ENCODE measurements around the gene TAT. TPM values are rescaled to one million over a fixed set of nuclear protein-coding genes. Genes with fewer than 3 reads are reported as not detected.
A peak's percentile ranks its signal among the peaks of the same experiment; 100 is the strongest.
"Not testable (repeated sequence)": the region's sequence is repeated elsewhere in the genome, so short reads cannot be mapped to it uniquely, and the experiment has no call there.

TAT gene
- total RNA-seq, 1 donor from 2014 or later = not detected

DNA sequence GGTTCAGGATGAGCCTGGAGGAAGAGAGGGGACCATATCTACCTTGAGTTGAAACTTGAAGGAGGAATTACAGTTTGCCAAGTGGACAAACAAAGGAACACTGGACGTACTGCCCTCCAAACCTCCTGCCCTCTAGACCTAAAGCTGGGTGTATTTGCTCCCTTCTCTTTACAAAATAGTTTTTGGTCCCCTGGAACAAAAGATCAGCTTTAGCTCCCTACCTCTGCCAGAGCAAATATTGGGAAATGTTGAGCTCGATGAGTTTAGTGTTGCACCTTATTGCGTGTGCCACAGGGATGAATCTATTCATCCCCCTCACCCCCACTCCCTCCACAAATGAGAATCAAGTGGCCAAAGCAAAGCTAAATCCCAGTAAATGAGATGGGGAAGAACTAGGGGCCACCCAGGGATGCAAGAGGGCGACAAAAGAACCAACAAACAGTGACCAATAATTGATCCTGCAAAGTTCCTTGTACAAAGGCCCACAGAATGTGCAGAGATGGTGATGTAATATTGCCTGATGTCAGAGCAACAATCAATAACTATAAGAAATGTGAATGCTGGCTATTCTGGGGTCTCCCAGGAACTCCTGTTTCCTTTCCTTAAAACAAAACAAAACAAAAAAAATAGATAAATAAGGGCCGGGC lies 17.2 kb upstream of the TAT start:
- H3K36me3 ChIP-seq = no peaks in the 10 kb centered on the region
- TF ChIP-seq, protein P1, sequence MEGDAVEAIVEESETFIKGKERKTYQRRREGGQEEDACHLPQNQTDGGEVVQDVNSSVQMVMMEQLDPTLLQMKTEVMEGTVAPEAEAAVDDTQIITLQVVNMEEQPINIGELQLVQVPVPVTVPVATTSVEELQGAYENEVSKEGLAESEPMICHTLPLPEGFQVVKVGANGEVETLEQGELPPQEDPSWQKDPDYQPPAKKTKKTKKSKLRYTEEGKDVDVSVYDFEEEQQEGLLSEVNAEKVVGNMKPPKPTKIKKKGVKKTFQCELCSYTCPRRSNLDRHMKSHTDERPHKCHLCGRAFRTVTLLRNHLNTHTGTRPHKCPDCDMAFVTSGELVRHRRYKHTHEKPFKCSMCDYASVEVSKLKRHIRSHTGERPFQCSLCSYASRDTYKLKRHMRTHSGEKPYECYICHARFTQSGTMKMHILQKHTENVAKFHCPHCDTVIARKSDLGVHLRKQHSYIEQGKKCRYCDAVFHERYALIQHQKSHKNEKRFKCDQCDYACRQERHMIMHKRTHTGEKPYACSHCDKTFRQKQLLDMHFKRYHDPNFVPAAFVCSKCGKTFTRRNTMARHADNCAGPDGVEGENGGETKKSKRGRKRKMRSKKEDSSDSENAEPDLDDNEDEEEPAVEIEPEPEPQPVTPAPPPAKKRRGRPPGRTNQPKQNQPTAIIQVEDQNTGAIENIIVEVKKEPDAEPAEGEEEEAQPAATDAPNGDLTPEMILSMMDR (IDR thresholded peaks at IDR 0.05) = no peak
- H3K27me3 ChIP-seq (ENCODE audit: low read depth) = no peaks in the 10 kb centered on the region
- no peaks in the 10 kb centered on the region for H3K9me3 ChIP-seq
- no peak overlapping the region for H3K27ac ChIP-seq
- intact Hi-C loops (cut with DNase I) = no loop called here
- ATAC-seq (peak; percentile 43 to 70), DNase-seq (no peak)
- peaks cover 4% of the 10 kb centered on the region for H3K4me1 ChIP-seq
- no peak overlapping the region for H3K4me3 ChIP-seq

DNA sequence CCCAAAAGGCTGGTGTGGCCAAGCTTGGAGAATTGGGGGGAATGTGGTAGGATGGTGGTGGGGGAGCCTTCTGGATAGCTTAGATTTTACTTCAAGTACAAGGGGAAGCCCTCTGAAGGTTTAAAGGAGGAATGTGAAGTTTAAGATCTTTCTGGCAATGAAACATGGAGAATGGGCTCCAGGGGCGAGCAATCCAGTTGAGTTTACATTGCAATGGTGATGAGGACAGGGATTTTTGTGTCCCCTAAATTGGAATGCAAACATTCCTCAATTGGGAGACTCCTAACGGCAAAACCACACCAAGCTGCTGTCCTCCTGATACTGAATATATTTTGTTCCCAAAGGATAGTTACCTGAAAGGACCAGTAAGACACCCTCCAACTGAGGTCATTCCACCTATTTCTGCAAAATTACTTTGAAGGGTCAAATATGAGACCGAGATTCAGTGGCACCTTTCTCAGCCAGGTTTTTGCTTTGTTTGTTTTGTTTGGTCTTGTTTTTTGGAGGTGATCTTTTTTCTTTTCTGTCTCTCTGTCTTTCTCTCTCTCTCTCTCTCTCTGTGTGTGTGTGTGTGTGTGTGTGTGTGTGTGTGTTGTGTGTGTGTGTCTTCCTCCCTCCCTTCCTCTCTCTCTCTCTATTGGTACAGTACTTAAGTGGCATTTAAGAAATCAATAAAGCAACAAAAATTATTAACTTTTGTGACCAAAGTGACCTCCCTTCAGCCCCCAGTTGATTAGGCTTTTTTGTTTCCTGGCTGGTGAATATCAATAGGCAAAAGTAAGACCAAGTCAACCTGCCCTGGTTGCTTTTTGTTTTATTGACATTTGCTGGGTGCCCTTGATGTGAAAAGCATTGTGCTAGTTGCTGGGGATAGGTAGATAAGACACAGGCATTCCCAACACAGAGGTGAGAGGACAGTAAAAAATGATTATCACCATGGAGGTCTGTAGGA lies 16.4 kb upstream of the TAT start:
- intact Hi-C loops (cut with DNase I) = no loop called here
- Histone ChIP-seq H3K36me3 (no peaks in the 10 kb centered on the region), H3K4me3 (no peak overlapping the region), H3K27me3 (ENCODE audit: low read depth) (no peaks in the 10 kb centered on the region), H3K4me1 (peaks cover 4% of the 10 kb centered on the region), H3K9me3 (no peaks in the 10 kb centered on the region), H3K27ac (no peak overlapping the region)
- TF ChIP-seq, protein P1 (IDR thresholded peaks at IDR 0.05) = no peak
- ATAC-seq (no peak), DNase-seq (no peak)

DNA sequence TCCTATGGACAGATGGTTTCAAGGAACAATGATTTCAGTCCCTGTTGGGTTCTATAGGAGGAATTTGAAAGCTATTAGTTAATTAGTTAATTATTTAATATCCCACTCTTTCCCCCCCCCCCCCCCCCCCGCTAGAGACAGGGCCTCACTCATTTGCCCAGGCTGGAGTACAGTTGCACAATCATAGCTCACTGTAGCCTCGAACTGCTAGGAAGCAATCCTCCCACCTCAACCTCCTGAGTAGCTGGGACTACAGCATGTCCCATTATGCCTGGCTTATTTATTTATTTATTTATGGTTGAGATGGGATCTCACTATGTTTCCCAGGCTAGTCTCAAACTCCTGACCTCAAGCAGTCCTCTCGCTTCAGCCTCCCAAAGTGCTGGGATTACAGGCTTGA lies 15.0 kb upstream of the TAT start:
- no peaks in the 10 kb centered on the region for H3K36me3 ChIP-seq
- TF ChIP-seq, protein P1 (IDR thresholded peaks at IDR 0.05) = no peak
- intact Hi-C loops (cut with DNase I) = no loop called here
- no peaks in the 10 kb centered on the region for H3K9me3 ChIP-seq
- H3K4me3 ChIP-seq = no peak overlapping the region
- H3K27ac ChIP-seq = no peak overlapping the region
- H3K4me1 ChIP-seq = peaks cover 4% of the 10 kb centered on the region
- no peaks in the 10 kb centered on the region for H3K27me3 ChIP-seq (ENCODE audit: low read depth)
- no peak for ATAC-seq
- no peak for DNase-seq

DNA sequence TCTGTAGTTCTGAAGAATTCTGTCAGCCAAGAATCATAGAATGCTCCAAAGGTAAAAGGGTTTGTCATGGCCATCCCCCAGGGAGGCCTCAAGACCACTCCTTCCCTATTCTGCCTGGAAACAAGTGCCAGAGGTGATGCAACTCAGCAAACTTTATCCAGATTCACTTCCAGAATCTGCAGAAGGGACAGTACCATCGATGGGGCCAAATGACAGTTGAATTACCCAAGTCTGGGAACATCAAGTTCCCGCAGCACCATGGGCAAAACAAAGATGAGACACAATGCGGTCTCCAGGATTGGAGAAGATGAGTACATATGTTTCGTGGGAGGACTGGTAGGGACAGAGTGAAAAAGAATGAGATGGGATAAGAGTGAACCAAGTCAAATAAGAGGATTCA lies 13.7 kb upstream of the TAT start:
- Histone ChIP-seq H3K27me3 (ENCODE audit: low read depth) (no peaks in the 10 kb centered on the region), H3K36me3 (no peaks in the 10 kb centered on the region), H3K4me1 (no peaks in the 10 kb centered on the region), H3K9me3 (no peaks in the 10 kb centered on the region), H3K27ac (no peak overlapping the region), H3K4me3 (no peak overlapping the region)
- TF ChIP-seq, protein P1 (IDR thresholded peaks at IDR 0.05) = no peak
- DNase-seq (no peak), ATAC-seq (peak in 1 of 2 donors; percentile 12)
- intact Hi-C loops (cut with DNase I) = no loop called here

DNA sequence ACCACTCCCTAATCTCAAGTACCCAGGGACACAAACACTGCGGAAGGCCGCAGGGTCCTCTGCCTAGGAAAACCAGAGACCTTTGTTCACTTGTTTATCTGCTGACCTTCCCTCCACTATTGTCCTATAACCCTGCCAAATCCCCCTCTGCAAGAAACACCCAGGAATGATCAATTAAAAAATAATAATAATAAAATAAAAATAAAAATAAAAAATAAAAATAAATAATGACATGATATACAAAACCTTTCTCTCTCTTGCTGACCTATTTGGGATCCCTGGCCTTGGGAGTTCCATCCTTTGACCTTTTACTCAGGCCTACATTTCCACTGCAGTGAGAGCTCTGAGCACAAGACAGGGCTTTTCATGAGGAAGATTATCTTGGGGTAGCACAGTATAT lies 13.2 kb upstream of the TAT start:
- ATAC-seq; H3K36me3 ChIP-seq; intact Hi-C loops (cut with DNase I); H3K4me1 ChIP-seq; H3K9me3 ChIP-seq; DNase-seq; H3K4me3 ChIP-seq; H3K27ac ChIP-seq; H3K27me3 ChIP-seq (ENCODE audit: low read depth): not testable (repeated sequence)

DNA sequence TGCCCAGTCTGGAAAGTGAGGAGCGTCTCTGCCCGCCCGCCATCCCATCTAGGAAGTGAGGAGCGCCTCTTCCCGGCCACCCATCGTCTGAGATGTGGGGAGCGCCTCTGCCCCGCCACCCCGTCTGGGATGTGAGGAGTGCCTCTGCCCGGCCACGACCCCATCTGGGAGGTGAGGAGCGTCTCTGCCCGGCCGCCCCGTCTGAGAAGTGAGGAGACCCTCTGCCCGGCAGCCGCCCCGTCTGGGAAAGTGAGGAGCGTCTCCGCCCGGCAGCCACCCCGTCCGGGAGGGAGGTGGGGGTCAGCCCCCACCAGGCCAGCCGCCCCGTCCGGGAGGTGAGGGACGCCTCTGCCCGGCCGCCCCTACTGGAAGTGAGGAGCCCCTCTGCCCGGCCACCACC lies 12.4 kb upstream of the TAT start:
- H3K27ac ChIP-seq; intact Hi-C loops (cut with DNase I); H3K27me3 ChIP-seq (ENCODE audit: low read depth); H3K4me3 ChIP-seq; DNase-seq; H3K9me3 ChIP-seq; H3K4me1 ChIP-seq; H3K36me3 ChIP-seq; ATAC-seq: not testable (repeated sequence)

Measured in lower lobe of right lung (tissue), 2 donors.